Upper lobe of left lung (tissue), 4 donors: ENCODE results near the gene LRP8.

Experiments
- CTCF ChIP-seq, 6 experiments: fragments of 450-650 bp in 4 of 6; fragments of 200-600 bp in 2 of 6; sonication (generic) in 2 of 6; IDR thresholded peaks; one replicate each; pipeline ENCODE4 v1.5.1; 2016 to 2019; ENCODE audit warnings: antibody characterized with exemption in 6 of 6
- EP300 ChIP-seq, 4 donors: sonication (generic); formaldehyde crosslinking; IDR thresholded peaks; one replicate each; pipeline ENCODE4 v1.5.1; 2017; ENCODE audit warnings: antibody characterized with exemption in 4 of 4, control low read depth in 2 of 4
- POLR2A ChIP-seq, 4 donors: fragments of 450-650 bp; IDR thresholded peaks; one replicate each; pipeline ENCODE4 v1.5.1; 2016 to 2017; ENCODE audit warnings: antibody characterized with exemption in 4 of 4, mild to moderate bottlenecking in 2 of 4

GRCh38 chr1:53345996-53346813, 18.3 kb upstream of the LRP8 start:
- TF ChIP-seq CTCF (IDR thresholded peaks at IDR 0.05) (no peak), POLR2A (IDR thresholded peaks at IDR 0.05) (no peak), EP300 (IDR thresholded peaks at IDR 0.05) (no peak)
